NCI-H187 (cell line): Measurements from ENCODE around the gene TRAF3.
A peak's percentile ranks its signal among the peaks of the same experiment; 100 is the strongest.

ENCODE experiments used
- DNase-seq, 2 experiments: peaks; one replicate each; lab custom pipeline; 2025; lab: John Stamatoyannopoulos, UW

TRAF3 gene

GRCh38 chr14:102908766-102909455 is 131.7 kb downstream of the TRAF3 start:
- no peak for DNase-seq

- DNase-seq = no peak
These were observed 132.2 kb downstream of the TRAF3 start for GRCh38 chr14:102909462-102909861.

- no peak for DNase-seq
These were observed 132.7 kb downstream of the TRAF3 start for GRCh38 chr14:102909911-102910310.

- DNase-seq = no peak
These were observed 133.2 kb downstream of the TRAF3 start for GRCh38 chr14:102910442-102910841.

GRCh38 chr14:102911541-102911951 is 134.3 kb downstream of the TRAF3 start:
- no peak for DNase-seq

GRCh38 chr14:102911991-102912761 is 134.9 kb downstream of the TRAF3 start:
- no peak for DNase-seq

GRCh38 chr14:102913341-102914211 is 136.3 kb downstream of the TRAF3 start:
- DNase-seq = no peak

- DNase-seq = no peak
These were observed 137.4 kb downstream of the TRAF3 start for GRCh38 chr14:102914474-102915291.

GRCh38 chr14:102915292-102916110 is 138.3 kb downstream of the TRAF3 start:
- DNase-seq = no peak

- no peak for DNase-seq
These were observed 139.3 kb downstream of the TRAF3 start for GRCh38 chr14:102916347-102917055.

- DNase-seq = no peak
These were observed 139.8 kb downstream of the TRAF3 start for GRCh38 chr14:102917056-102917385.

GRCh38 chr14:102917469-102918211 is 140.4 kb downstream of the TRAF3 start:
- peak in 1 of 2 experiments; percentile 17 for DNase-seq

GRCh38 chr14:102918438-102918837 is 141.2 kb downstream of the TRAF3 start:
- no peak for DNase-seq

GRCh38 chr14:102920273-102920997 is 143.2 kb downstream of the TRAF3 start:
- DNase-seq = no peak

- DNase-seq = no peak
These were observed 143.7 kb downstream of the TRAF3 start for GRCh38 chr14:102920998-102921304.

- DNase-seq = no peak
These were observed 145.4 kb downstream of the TRAF3 start, which contains the start of gene AMN for GRCh38 chr14:102922490-102923200. AMN (plus strand) TSS chr14:102922663; CDS start chr14:102922689, 26 bp downstream.

GRCh38 chr14:102923201-102923924 is 146.1 kb downstream of the TRAF3 start:
- no peak for DNase-seq
